Activated naive CD8-positive, alpha-beta T cell treated with anti-CD3 and anti-CD28 coated beads, Interleukin-2, amount 50 U/mL, for 24 hours (primary cell): ENCODE data around the gene LRRC45.
"Not testable (repeated sequence)": the region's sequence is repeated elsewhere in the genome, so short reads cannot be mapped to it uniquely, and the experiment has no call there.

Experiments
- ATAC-seq: fragments of 150-1000 bp; cut with Tn5 transposase; one replicate; pipeline ENCODE4 v1.10.0; 2021
- DNase-seq: peaks from one replicate; pipeline ENCODE4 v3.0.0; 2021
- H3K27ac Mint-ChIP-seq: one replicate; pipeline ENCODE4 v1.8.0; 2021; ENCODE audit warnings: mild to moderate bottlenecking, mixed read lengths
- H3K27me3 Mint-ChIP-seq: one replicate; pipeline ENCODE4 v1.8.0; 2021; ENCODE audit warnings: mixed read lengths
- H3K36me3 Mint-ChIP-seq: one replicate; pipeline ENCODE4 v1.8.0; 2021; ENCODE audit warnings: low read depth, mixed read lengths
- H3K4me1 Mint-ChIP-seq: one replicate; pipeline ENCODE4 v1.8.0; 2021; ENCODE audit warnings: mixed read lengths
- H3K4me3 Mint-ChIP-seq: one replicate; pipeline ENCODE4 v1.8.0; 2021; ENCODE audit warnings: mild to moderate bottlenecking, moderate library complexity, mixed read lengths
- H3K9me3 Mint-ChIP-seq: one replicate; pipeline ENCODE4 v1.8.0; 2021; ENCODE audit warnings: mixed read lengths

LRRC45 gene

GRCh38 chr17:82038796-82039409 lies 15.8 kb downstream of the LRRC45 start:
- H3K27ac Mint-ChIP-seq, H3K4me3 Mint-ChIP-seq, ATAC-seq: not testable (repeated sequence)

GRCh38 chr17:82039695-82040299 lies 16.7 kb downstream of the LRRC45 start:
- peaks cover 5% of the 10 kb centered on the region for H3K36me3 Mint-ChIP-seq
- H3K27me3 Mint-ChIP-seq, result no peaks in the 10 kb centered on the region
- DNase-seq (no peak), ATAC-seq (no peak)
- no peaks in the 10 kb centered on the region for H3K9me3 Mint-ChIP-seq
- H3K27ac Mint-ChIP-seq, result no peak overlapping the region
- H3K4me1 Mint-ChIP-seq, result peaks cover 22% of the 10 kb centered on the region
- no peak overlapping the region for H3K4me3 Mint-ChIP-seq

More at GRCh38 chr17:82038796-82039409, 15.8 kb downstream of the LRRC45 start:
- H3K27me3 Mint-ChIP-seq, DNase-seq, H3K36me3 Mint-ChIP-seq, H3K9me3 Mint-ChIP-seq: not testable (repeated sequence)
- peaks cover 22% of the 10 kb centered on the region for H3K4me1 Mint-ChIP-seq

- ATAC-seq, result no peak
- Mint-ChIP-seq H3K4me3 (no peak overlapping the region), H3K27me3 (no peaks in the 10 kb centered on the region)
These were observed 18.2 kb downstream of the LRRC45 start for GRCh38 chr17:82041144-82041814.

GRCh38 chr17:82042649-82043048 lies 19.5 kb downstream of the LRRC45 start:
- H3K27me3 Mint-ChIP-seq, result no peaks in the 10 kb centered on the region
- ATAC-seq (no peak), DNase-seq (no peak)
- no peak overlapping the region for H3K4me3 Mint-ChIP-seq
- no peak overlapping the region for H3K27ac Mint-ChIP-seq
- H3K36me3 Mint-ChIP-seq, result no peaks in the 10 kb centered on the region
- H3K4me1 Mint-ChIP-seq, result peaks cover 9% of the 10 kb centered on the region
- H3K9me3 Mint-ChIP-seq, result no peaks in the 10 kb centered on the region

More at GRCh38 chr17:82041144-82041814, 18.2 kb downstream of the LRRC45 start:
- peaks cover 12% of the 10 kb centered on the region for H3K4me1 Mint-ChIP-seq
- H3K36me3 Mint-ChIP-seq, result no peaks in the 10 kb centered on the region
- no peak overlapping the region for H3K27ac Mint-ChIP-seq
- no peaks in the 10 kb centered on the region for H3K9me3 Mint-ChIP-seq
- no peak for DNase-seq

- no peaks in the 10 kb centered on the region for H3K36me3 Mint-ChIP-seq
- no peaks in the 10 kb centered on the region for H3K9me3 Mint-ChIP-seq
- H3K27ac Mint-ChIP-seq, result no peak overlapping the region
- ATAC-seq, result no peak
- H3K4me3 Mint-ChIP-seq, result no peak overlapping the region
- no peaks in the 10 kb centered on the region for H3K27me3 Mint-ChIP-seq
- DNase-seq, result no peak
- peaks cover 4% of the 10 kb centered on the region for H3K4me1 Mint-ChIP-seq
These were observed 20.4 kb downstream of the LRRC45 start for GRCh38 chr17:82043507-82043906.

GRCh38 chr17:82045936-82046484 lies 22.9 kb downstream of the LRRC45 start:
- Mint-ChIP-seq H3K27ac (no peak overlapping the region), H3K27me3 (no peaks in the 10 kb centered on the region), H3K9me3 (no peaks in the 10 kb centered on the region), H3K36me3 (no peaks in the 10 kb centered on the region), H3K4me1 (peaks cover 7% of the 10 kb centered on the region), H3K4me3 (no peak overlapping the region)
- no peak for ATAC-seq
- DNase-seq, result no peak

GRCh38 chr17:82046903-82047302 lies 23.8 kb downstream of the LRRC45 start:
- Mint-ChIP-seq H3K27me3 (no peaks in the 10 kb centered on the region), H3K4me1 (peaks cover 7% of the 10 kb centered on the region), H3K9me3 (no peaks in the 10 kb centered on the region), H3K4me3 (no peak overlapping the region), H3K27ac (no peak overlapping the region), H3K36me3 (no peaks in the 10 kb centered on the region)
- ATAC-seq, result no peak
- no peak for DNase-seq

GRCh38 chr17:82047379-82047778 lies 24.3 kb downstream of the LRRC45 start:
- no peak overlapping the region for H3K4me3 Mint-ChIP-seq
- H3K27me3 Mint-ChIP-seq, result no peaks in the 10 kb centered on the region
- ATAC-seq (no peak), DNase-seq (no peak)
- no peak overlapping the region for H3K27ac Mint-ChIP-seq
- H3K9me3 Mint-ChIP-seq, result no peaks in the 10 kb centered on the region
- H3K4me1 Mint-ChIP-seq, result peaks cover 7% of the 10 kb centered on the region
- no peaks in the 10 kb centered on the region for H3K36me3 Mint-ChIP-seq

- Mint-ChIP-seq H3K4me1 (peaks cover 11% of the 10 kb centered on the region), H3K27me3 (no peaks in the 10 kb centered on the region), H3K9me3 (no peaks in the 10 kb centered on the region), H3K36me3 (no peaks in the 10 kb centered on the region), H3K4me3 (no peak overlapping the region), H3K27ac (no peak overlapping the region)
- DNase-seq (no peak), ATAC-seq (no peak)
These were observed 24.9 kb downstream of the LRRC45 start for GRCh38 chr17:82047914-82048570.

GRCh38 chr17:82048571-82048971 lies 25.5 kb downstream of the LRRC45 start:
- DNase-seq, result no peak
- Mint-ChIP-seq H3K9me3 (no peaks in the 10 kb centered on the region), H3K27ac (no peak overlapping the region), H3K27me3 (no peaks in the 10 kb centered on the region), H3K4me1 (peaks cover 16% of the 10 kb centered on the region), H3K4me3 (no peak overlapping the region), H3K36me3 (no peaks in the 10 kb centered on the region)
- no peak for ATAC-seq

GRCh38 chr17:82049106-82049505 lies 26.0 kb downstream of the LRRC45 start:
- H3K9me3 Mint-ChIP-seq, result no peaks in the 10 kb centered on the region
- peaks cover 18% of the 10 kb centered on the region for H3K4me1 Mint-ChIP-seq
- no peak overlapping the region for H3K27ac Mint-ChIP-seq
- DNase-seq (no peak), ATAC-seq (no peak)
- no peaks in the 10 kb centered on the region for H3K27me3 Mint-ChIP-seq
- H3K4me3 Mint-ChIP-seq, result no peak overlapping the region
- H3K36me3 Mint-ChIP-seq, result no peaks in the 10 kb centered on the region

GRCh38 chr17:82049521-82049971 lies 26.4 kb downstream of the LRRC45 start:
- H3K36me3 Mint-ChIP-seq, result no peaks in the 10 kb centered on the region
- no peak overlapping the region for H3K27ac Mint-ChIP-seq
- ATAC-seq (no peak), DNase-seq (no peak)
- no peaks in the 10 kb centered on the region for H3K9me3 Mint-ChIP-seq
- H3K4me3 Mint-ChIP-seq, result no peak overlapping the region
- H3K27me3 Mint-ChIP-seq, result no peaks in the 10 kb centered on the region
- H3K4me1 Mint-ChIP-seq, result peaks cover 18% of the 10 kb centered on the region

GRCh38 chr17:82050152-82050760 lies 27.2 kb downstream of the LRRC45 start:
- Mint-ChIP-seq H3K9me3 (no peaks in the 10 kb centered on the region), H3K27me3 (no peaks in the 10 kb centered on the region), H3K27ac (no peak overlapping the region), H3K4me1 (peaks cover 18% of the 10 kb centered on the region), H3K4me3 (peak overlapping the region; percentile 77), H3K36me3 (no peaks in the 10 kb centered on the region)
- no peak for ATAC-seq
- no peak for DNase-seq
